NOMO-1 (cell line): ENCODE results near the gene FOXS1.
A peak's percentile ranks its signal among the peaks of the same experiment; 100 is the strongest.

Experiments used
- DNase-seq, 2 experiments: peaks; one replicate each; lab custom pipeline; 2025; ENCODE audit not compliant: unreplicated experiment in 2 of 2; lab: John Stamatoyannopoulos, UW

The FOXS1 gene

DNA sequence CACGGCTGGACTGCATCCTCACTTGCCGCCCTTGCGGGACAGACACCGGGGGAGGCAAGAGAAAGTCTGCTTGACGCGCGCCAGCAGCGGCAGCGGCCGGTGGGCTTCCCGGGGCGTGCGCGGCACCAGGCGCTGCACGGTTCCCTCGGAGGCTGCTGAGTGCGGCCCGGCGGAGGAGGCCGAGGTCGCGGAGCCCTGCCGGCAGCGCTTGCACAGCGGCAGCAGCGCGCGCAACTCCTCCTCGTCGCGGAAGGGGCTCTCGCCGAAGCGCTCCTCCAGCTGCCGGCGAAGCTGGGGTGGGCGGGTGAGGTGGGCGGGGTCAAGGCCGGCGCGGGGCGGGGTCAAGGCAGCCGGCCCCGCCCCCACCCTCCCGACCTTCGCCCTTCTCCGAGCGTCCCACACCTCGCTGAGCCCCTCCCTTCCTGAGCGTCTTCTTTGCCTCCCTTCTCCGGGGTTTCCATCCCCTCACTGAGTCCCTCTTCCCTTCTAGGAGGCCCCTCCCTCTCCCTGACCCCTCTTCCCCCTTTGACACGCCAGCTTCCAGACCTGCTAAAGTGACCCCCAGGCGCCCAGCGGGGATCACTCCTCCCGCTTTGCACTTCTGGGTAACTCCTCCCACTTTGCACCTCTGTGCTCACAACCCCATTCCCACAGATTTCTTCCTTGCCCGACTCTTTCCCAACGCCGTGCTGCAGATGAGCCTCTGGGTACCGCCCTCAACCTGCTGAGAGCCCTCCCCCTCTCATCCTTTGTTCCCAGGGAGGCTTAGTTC, 16.2 kb upstream of the FOXS1 start:
- peak; percentile 56 to 79 for DNase-seq

DNA sequence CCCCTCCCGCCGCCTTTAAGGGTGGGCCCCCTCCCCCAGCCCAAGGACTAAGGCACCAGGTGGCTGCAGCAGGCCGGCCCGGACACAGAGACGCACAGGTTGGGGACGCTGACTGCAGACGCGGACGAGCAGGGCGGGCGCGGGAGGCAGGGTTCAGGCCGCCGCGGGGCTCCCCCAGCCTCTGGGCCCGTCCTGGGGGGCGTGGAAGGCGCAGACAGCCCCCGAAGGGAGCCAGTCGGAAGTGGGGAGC, 15.7 kb upstream of the FOXS1 start:
- no peak for DNase-seq

DNA sequence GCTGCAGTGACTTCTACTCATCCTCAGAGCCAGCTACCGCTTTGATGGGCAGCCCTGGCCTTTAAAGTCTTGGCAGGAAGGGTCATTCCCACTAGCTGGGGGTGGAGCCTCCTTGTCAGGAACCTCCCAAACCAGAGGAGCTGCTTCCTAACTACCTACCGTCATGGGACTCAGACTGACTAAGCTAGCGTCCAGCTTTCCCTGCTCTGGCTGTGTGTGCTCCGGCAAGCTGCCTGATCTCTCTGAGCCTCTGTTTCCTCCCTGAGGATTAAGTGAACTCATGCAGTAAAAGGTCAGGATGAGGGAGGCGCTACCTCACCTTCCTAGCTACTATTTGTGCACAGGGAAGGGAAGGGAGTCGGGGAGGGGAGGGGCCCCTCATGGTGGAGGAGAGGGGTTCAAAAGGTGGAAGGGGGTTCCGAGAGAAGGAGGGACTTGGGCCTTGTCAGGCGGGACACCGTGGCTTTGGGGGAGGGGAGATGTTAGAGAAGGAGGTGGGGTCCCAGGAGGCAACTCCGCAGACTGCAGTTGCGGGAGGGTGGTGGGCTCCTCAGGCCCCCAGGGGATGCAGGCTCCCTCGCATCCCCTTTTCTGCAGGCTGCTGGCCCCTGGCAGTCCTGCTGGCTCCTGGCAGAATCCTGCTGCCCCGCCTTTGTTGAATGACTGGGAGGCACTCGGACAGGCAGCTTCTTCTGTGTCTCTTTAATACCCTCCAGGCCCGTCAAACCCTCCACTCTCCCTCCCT, 15.2 kb upstream of the FOXS1 start:
- no peak for DNase-seq

DNA sequence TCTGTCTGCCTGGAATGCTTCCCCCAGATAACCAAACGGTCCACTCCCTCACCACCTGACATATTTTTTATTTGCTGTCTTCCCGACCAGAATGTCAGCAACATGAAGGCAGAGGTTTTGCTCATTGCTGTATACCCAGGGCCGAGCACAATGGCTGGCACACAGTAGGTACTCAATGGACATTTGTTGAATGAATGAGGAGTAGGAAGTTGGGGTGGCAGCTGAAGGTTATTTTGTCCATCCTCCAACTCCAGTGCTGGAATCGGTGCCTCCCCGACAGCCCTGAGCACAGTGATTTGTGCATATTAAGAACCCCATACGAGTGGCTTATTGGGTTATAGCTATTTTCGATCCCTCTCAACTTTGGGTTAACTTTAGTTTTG, 14.6 kb upstream of the FOXS1 start:
- no peak for DNase-seq

DNA sequence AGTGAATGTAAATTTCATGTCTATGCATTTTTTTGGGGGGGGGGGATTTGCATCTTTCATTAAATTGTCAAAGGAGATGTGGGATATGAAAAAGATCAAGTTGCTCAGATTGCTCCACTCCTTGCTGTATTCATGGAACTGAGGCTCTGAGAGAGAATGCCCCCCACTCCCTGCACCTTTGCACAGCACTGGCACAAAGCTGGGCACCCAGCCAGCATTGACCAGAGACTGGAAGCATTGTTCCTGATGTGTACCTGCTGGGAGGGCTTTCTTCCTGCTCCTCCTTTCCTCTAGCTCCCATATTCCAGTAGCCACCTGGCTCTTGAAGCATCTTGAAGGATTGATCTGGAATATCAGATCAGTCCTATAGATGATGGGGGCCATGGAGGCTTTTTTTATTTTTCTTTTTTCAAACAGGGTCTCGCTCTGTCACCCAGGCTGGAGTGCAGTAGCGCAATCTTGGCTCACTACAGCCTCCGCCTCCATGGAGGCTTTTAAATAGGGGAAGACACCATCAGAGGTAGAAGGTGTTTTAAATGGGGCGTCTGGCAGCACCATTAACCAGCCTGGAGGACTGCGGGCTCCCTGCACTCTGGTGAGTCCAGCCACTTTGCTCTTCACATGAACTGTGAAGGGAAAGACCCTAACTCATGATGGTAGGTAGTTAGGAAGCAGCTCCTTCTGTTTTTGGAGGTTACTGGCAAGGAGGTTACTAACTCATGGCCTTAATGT, 14.0 kb upstream of the FOXS1 start:
- DNase-seq: no peak

DNA sequence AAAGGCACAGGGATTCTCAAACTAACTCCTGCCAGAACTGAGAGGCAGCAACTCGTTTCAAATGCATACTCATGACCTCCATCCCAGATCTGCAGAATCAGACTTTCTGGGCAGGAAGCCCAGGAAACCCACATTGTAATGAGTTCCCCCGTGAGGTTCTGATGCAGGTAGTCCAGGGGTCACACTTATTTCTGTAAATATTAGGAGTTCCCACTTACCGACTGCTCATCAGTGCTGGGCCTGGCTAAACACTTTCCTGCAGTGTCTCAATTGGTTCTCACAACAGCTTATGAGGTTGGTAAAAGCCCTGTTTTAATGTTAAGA, 13.3 kb upstream of the FOXS1 start:
- no peak for DNase-seq

DNA sequence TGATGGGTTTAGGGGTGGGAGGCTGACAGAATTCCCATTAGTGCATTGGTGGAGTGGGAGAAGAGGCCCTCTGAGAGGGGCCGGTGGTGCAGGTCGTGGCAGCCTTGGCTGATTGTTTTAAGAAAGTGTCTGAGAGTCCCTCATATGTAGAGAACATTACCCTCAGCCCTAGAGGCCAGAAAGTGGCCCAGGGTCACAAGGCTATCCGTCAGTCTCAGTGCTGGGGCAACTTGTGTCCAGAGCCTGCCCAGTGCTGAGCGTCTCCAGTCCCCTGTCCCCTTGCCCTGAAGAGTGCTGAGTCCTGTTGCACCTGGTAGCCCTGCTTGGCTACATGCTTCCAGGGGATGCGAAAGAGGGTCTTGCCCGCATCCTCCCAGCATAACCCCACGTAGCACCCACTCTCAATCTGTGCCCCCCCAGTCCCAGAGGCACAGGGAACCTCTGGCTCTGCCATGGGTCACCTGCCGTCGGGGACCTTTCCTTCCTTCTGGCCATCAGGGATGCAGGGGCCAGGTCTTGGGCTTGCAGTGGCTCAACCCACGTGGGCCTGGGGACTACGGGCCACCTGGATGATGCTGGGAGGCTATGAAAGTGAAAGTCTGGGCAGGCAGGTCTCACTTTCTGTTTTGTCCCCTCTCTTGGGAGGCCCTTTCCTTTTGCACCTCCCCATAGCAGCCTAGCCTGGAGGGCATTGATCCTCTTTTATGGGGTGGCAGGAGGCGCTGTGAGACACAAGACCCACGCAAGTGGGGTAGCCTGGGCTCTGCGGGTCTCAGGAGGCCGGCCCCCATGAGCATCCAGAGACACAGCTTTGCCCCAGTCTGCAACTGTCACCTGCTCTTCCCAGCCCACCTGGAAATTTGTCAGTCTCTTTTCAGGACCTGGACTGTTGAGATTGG, 12.7 kb upstream of the FOXS1 start:
- DNase-seq: no peak

DNA sequence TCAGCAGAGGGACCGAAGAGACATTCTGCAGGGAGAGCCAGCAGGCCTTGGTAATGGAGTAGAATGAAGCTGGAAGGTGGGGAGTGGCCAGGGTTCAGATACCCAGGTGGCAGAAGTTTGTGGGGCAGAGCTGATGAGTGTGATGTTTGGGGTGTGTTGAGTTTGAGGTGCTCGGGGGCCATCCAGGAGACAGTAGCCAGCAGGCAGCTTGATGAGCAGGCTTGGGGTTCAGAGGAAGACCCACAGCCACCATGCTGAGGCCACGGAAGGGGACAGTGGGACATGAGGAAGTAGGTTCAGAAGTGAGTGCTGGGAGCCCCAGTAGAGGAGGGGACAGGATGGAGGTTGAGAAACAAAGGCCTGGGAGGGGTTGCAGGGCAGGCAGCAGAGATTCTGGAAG, 11.1 kb upstream of the FOXS1 start:
- DNase-seq: peak in 1 of 2 experiments; percentile 8

DNA sequence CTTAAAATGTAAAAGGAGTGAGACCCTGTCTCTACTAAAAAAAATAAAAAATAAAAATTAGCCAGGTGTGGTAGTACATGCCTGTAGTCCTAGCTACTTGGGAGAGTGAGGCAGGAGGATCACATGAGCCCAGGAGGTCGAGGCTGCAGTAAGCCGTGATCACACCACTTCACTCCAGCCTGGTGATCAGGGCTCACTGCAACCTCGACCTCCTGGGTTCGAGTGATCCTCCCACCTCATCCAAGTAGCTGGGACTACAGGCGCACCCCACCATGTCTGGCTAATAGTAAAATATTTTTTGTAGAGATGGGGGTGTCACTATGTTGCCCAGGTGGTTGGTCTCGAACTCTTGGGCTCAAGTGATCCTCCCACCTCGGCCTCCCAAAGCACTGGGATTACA, 8.1 kb upstream of the FOXS1 start:
- DNase-seq: no peak

DNA sequence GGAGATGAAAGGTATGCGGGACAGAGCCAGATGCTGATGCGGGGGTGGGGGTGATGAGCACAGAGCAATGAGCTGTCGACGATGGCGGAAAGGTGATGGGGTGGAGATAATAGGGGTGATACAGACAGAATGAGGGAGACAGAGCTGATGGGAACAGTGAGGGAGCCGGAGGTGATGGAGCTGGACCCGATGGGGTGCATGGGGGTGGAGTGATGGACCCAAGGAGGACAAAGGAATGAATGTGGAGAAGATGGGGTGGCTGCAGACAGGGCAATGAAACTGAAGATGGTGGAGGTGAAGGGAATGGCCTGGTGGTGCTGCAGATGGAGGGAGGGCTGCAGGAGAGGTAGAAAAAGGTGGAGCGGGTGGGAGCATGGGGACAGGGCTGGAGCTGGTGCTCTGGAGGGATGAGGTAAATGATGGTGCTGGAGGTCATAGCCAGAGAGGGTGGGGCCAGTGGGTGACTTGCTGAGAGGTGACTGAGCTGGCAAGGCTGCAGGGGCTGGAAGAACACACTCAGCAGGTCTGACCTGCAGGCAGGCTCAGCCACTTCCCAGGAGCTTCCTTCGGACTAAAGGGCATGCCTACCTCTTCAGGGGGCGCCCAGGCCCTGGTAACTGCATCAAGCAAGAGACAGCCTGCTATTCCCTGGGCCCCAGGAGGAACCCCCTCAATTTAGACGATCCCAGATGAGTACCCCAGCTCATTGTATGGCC, 6.0 kb upstream of the FOXS1 start:
- DNase-seq: no peak

DNA sequence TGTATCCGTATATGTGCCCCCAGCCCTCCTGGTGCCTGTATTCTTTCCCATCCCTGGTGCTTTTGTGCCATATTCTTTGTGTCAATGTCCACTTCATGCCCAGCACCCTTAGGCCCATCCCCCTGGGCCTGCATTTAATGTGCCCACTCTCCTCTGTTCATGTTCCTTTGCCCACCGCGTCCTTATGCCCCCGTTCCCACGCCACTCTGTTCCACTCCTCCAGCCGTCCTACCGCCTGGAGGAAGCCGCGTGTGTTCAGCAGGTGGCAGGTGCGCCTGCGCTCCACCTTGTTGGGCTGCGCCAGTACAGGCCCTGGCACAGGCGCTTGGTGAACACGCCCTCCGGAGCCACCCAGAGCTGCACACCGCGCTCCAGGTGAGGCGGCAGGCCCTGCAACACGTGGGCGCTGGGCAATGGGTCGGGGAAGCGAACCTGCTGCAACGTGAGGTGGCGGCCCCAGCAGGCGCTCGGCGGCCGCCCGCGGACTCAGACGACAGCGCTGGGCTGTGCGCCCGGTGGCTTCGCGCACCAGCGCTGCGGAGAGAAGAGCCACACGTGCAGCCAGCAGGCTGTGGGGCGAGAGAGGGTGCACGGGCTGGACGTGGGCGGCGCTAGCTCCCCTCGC, 4.0 kb upstream of the FOXS1 start:
- DNase-seq: no peak

DNA sequence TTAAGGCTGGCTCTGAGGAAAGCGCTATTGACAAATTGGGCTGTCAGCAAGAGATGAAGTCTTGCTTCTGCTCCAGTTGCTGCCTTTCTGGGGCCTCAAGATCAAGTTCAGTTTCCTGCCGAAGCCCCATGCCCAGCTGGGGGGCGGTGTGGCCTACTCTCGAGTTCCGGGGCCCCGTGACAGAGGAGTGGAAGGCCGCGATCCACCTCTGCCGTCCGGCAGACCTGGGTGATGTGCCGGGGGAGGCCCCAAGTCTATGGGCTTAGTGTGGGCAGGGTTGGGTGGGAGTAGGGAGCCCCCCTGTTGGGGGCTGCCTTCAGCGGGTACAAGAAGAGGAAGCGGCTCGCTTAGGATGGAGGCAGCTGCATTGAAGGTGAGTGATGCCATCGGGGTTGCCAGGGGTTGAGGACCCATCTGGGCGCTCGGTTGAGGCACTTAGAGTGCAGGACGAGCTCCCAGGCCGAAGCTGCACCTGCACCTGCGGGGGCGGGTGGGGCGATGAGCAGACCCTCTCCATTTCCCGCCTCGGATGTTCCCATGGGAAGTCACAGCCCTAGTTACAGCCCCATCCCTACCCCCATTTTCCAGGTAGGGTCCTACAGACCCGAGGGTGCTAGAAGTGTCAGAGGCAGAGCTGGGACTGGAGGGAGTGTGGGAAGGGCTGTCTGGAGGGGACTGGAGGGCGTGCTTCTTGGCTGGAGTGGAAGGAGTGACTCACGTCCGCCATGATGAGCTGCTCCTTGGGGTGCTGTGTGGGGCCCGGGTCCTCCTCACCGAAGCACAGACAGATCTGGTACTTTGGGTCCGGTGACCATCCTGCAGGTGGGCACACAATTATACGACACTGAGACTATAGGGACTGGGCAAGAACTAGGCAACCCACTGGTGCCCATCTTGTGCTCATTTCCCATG, 2.9 kb upstream of the FOXS1 start:
- DNase-seq: no peak

DNA sequence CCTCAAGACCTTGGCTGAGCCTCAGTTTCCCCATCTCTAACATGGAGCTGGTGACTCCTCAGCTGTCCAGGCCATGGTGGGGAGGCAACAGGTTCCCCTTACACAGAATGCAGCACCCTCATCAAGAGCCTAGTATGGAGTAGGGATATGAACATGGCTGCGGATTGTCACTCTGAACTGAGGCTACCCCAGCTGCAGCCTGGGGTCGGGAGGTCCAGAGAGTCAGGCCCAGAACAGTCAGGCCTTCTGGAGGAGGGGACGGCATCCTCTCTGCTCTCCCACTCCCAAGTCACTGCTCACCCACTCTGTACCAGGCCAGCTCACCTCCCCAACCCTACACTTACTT, 1.4 kb upstream of the FOXS1 start:
- DNase-seq: no peak

DNA sequence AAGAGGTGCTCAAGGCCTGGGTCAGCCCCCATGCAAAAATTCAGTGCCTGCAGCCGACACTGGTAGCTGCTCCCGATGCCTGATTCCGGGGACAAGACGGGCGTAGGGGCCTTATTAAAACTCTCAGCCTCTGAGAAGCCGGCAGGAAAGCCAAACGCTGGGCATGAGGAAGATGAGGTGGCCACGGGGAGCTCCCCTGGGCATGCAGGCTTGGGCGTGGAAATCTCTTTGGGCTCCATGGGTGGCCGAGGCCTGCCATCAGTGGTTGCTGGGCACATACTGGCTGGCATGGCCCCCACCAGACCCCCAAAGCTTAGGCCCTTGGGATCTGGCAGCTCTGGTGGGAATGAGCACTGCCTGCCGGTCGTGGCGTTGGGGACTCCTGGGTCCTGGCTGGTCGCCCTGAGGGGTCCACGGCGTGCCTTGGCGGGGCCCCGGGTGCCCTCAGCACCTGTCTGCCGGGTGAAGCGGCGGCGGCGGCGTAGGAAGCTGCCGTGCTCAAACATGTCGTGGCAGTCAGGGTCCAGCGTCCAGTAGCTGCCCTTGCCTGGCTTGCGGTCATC, 586 bp downstream of the FOXS1 start:
- DNase-seq: no peak

DNA sequence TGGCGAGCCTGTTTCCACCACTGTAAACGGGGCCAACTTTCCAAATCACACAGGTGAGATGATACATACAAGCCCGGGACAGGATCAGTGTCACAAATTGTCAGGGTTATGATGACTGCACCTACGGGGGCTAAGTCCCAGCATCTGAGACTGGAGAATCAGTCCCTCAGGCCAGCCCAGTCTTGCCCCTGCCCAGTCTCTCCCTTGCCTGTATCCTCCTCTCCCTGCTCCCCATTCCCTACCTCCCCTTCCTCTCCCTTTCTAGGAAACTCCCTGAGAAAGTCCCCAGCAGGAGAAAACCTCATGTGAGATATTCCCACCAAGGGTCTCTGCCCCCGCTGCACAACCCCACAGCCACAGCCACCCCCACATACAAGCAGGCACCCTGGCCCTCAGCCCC, 1.5 kb downstream of the FOXS1 start:
- no peak for DNase-seq

DNA sequence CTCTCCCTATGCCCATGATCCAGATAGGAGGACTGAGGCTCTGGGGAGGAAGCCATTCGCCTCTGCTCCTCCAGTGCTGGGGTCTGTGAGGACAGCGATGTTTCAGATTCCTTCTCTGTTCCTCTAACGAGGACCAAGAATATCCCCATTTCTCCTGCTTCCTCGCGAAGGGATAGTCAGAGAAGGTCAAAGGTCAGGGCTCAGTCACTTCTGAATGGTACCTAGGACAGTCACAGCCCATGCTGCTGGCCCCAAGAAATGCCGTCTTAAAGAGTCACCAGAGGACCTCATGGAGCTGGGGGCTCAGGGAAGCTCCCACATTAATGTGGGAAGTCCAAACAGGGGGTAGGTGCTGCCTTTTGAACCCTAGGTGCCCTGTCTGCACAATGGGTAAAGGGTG, 2.1 kb downstream of the FOXS1 start:
- no peak for DNase-seq

DNA sequence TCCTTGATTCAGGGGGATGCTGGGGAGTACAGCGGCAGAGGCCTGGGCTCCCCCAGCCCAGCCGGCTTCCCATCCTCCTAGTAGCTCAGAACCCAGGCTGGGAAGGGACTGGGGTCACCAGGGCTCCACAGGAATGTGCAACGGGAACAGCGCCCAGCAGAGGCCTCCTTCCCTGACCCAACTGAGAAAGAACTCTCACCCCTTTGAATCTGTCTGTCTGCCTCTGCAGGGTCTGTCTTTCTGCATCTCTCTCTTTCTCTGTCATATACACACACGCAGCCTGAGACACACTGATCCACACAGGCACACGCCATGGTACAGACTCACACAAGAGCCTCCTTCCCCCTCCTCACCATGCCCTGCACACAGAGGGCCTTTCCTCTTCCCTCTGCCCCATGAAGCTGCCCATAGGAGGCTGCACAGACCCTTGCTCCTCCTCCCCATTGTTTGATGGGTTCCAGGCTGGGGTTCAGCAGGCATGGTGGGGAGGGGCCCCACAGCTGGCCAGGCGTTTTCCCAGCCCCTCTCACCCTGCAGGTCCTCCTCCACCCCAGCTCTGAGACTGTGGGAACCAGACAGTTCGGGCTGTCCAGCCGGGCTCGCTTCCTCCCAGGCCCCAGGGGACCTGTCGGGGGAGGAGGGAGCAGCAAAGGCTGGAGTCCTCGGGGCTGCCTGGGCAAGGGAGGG, 2.8 kb downstream of the FOXS1 start:
- no peak for DNase-seq

DNA sequence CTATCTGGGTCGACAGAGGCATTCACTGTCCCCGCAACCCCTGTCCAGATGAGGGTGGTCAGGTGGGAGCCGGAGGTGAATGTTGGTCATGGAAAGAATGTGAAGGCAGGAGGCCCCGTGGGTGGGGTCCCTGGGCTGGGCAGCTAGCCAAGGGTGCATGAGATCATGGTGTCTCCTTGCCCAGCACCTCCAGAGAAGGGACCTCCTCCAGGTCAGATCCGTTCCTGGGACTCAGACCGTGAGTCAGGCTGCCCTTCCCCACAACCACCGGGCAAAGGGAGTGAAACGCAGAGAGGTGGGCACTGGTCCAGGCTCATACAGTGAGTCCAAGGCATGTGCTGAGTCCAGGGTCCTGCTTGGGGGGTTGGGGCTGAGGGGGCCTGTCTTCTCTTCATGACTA, 3.5 kb downstream of the FOXS1 start:
- no peak for DNase-seq
